ENCODE measurements around the gene STX2. TPM values are rescaled to one million over a fixed set of nuclear protein-coding genes. Genes with fewer than 3 reads are reported as not detected.
"Not testable (repeated sequence)": the region's sequence is repeated elsewhere in the genome, so short reads cannot be mapped to it uniquely, and the experiment has no call there.

Gene STX2
- total RNA-seq, 1 donor from 2014 or later = 33.0 TPM

GRCh38 chr12:130752692-130753230 is 86.3 kb downstream of the STX2 start:
- Mint-ChIP-seq H3K4me3 (ENCODE audit: unreplicated experiment) (no peak overlapping the region), H3K4me1 (ENCODE audit: low read depth, unreplicated experiment) (no peaks in the 10 kb centered on the region)

DNA sequence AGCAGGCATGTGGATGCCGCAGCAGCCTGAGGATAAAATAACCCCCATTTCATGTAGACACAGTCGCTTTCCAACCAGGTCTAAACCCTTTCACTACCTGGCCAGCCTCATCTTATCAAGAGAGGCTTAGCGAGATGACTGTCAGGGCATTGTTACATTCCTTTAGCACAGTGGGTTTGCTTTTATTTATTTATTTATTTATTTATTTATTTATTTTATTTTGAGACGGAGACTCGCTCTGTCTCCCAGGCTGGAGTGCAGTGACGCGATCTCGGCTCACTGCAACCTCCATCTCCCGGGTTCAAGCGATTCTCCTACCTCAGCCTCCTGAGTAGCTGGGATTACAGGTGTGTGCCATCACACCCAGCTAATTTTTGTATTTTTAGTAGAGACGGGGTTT is 87.0 kb downstream of the STX2 start:
- not testable (repeated sequence) for H3K36me3 Mint-ChIP-seq (ENCODE audit: low read depth, unreplicated experiment); H4K20me1 ChIP-seq (ENCODE audit: insufficient read depth, low read length); H3K4me3 ChIP-seq (ENCODE audit: insufficient read depth, low read depth, low read length); H3K9ac ChIP-seq (ENCODE audit: low read length); H3K4me3 Mint-ChIP-seq (ENCODE audit: unreplicated experiment); H2AFZ ChIP-seq (ENCODE audit: low read depth, low read length); FAIRE-seq; H3K27ac ChIP-seq (ENCODE audit: low read depth, low read length); H3K9me3 Mint-ChIP-seq (ENCODE audit: unreplicated experiment); H3K4me1 ChIP-seq (ENCODE audit: insufficient read depth, low read length); H3K9me3 ChIP-seq (ENCODE audit: insufficient read depth, low read depth, low read length); H3K4me1 Mint-ChIP-seq (ENCODE audit: low read depth, unreplicated experiment); H3K27ac Mint-ChIP-seq (ENCODE audit: unreplicated experiment); H3K27me3 ChIP-seq (ENCODE audit: insufficient read depth, low read length); H3K4me2 ChIP-seq (ENCODE audit: low read length); DNase-seq (ENCODE audit: low read depth); H3K36me3 ChIP-seq (ENCODE audit: insufficient read depth, low read length); H3K79me2 ChIP-seq (ENCODE audit: insufficient read depth, low read length)
- H3K27me3 Mint-ChIP-seq (ENCODE audit: low read depth, unreplicated experiment) = peaks cover 21% of the 10 kb centered on the region

More at GRCh38 chr12:130752692-130753230, 86.3 kb downstream of the STX2 start:
- Mint-ChIP-seq H3K27ac (ENCODE audit: unreplicated experiment) (no peak overlapping the region), H3K36me3 (ENCODE audit: low read depth, unreplicated experiment) (no peaks in the 10 kb centered on the region), H3K9me3 (ENCODE audit: unreplicated experiment) (no peaks in the 10 kb centered on the region), H3K27me3 (ENCODE audit: low read depth, unreplicated experiment) (peaks cover 21% of the 10 kb centered on the region)
- Histone ChIP-seq H2AFZ (ENCODE audit: low read depth, low read length) (no peak overlapping the region), H3K9ac (ENCODE audit: low read length) (no peak overlapping the region), H3K79me2 (ENCODE audit: insufficient read depth, low read length) (no peaks in the 10 kb centered on the region), H3K36me3 (ENCODE audit: insufficient read depth, low read length) (no peaks in the 10 kb centered on the region), H3K4me1 (ENCODE audit: insufficient read depth, low read length) (no peaks in the 10 kb centered on the region), H3K27ac (ENCODE audit: low read depth, low read length) (no peak overlapping the region), H4K20me1 (ENCODE audit: insufficient read depth, low read length) (no peaks in the 10 kb centered on the region), H3K9me3 (ENCODE audit: insufficient read depth, low read depth, low read length) (no peaks in the 10 kb centered on the region), H3K4me2 (ENCODE audit: low read length) (no peak overlapping the region), H3K27me3 (ENCODE audit: insufficient read depth, low read length) (no peaks in the 10 kb centered on the region), H3K4me3 (ENCODE audit: insufficient read depth, low read depth, low read length) (no peak overlapping the region)
- FAIRE-seq (no peak), DNase-seq (ENCODE audit: low read depth) (no peak)
- TF ChIP-seq CTCF (IDR thresholded peaks at IDR 0.05; ENCODE audit: insufficient read depth, low read depth, low read length) = no peak
- no peak for TF ChIP-seq EZH2 (IDR thresholded peaks at IDR 0.05; ENCODE audit: insufficient read depth, low read length)

GRCh38 chr12:130748786-130749185 is 90.3 kb downstream of the STX2 start:
- Histone ChIP-seq H3K4me1 (ENCODE audit: insufficient read depth, low read length) (no peaks in the 10 kb centered on the region), H3K27me3 (ENCODE audit: insufficient read depth, low read length) (no peaks in the 10 kb centered on the region), H3K9ac (ENCODE audit: low read length) (no peak overlapping the region), H3K36me3 (ENCODE audit: insufficient read depth, low read length) (no peaks in the 10 kb centered on the region), H3K4me2 (ENCODE audit: low read length) (no peak overlapping the region), H3K27ac (ENCODE audit: low read depth, low read length) (no peak overlapping the region), H3K79me2 (ENCODE audit: insufficient read depth, low read length) (no peaks in the 10 kb centered on the region), H3K4me3 (ENCODE audit: insufficient read depth, low read depth, low read length) (no peak overlapping the region), H4K20me1 (ENCODE audit: insufficient read depth, low read length) (no peaks in the 10 kb centered on the region), H3K9me3 (ENCODE audit: insufficient read depth, low read depth, low read length) (no peaks in the 10 kb centered on the region), H2AFZ (ENCODE audit: low read depth, low read length) (no peak overlapping the region)
- Mint-ChIP-seq H3K36me3 (ENCODE audit: low read depth, unreplicated experiment) (no peaks in the 10 kb centered on the region), H3K9me3 (ENCODE audit: unreplicated experiment) (no peaks in the 10 kb centered on the region), H3K4me1 (ENCODE audit: low read depth, unreplicated experiment) (no peaks in the 10 kb centered on the region), H3K27me3 (ENCODE audit: low read depth, unreplicated experiment) (peaks cover 24% of the 10 kb centered on the region), H3K27ac (ENCODE audit: unreplicated experiment) (no peak overlapping the region), H3K4me3 (ENCODE audit: unreplicated experiment) (no peak overlapping the region)
- no peak for FAIRE-seq
- no peak for DNase-seq (ENCODE audit: low read depth)
- TF ChIP-seq CTCF (IDR thresholded peaks at IDR 0.05; ENCODE audit: insufficient read depth, low read depth, low read length) (no peak), EZH2 (IDR thresholded peaks at IDR 0.05; ENCODE audit: insufficient read depth, low read length) (no peak)
